ENCODE data around the gene WHRN. TPM values are rescaled to one million over a fixed set of nuclear protein-coding genes. Genes with fewer than 3 reads are reported as not detected.

The WHRN gene
- total RNA-seq, 2 donors from 2014 or later: 2.6 to 8.2 TPM

- Histone ChIP-seq H3K4me3 (no peak overlapping the region), H3K9me3 (no peaks in the 10 kb centered on the region), H3K4me1 (no peaks in the 10 kb centered on the region), H3K27ac (no peak overlapping the region), H3K36me3 (no peaks in the 10 kb centered on the region), H3K27me3 (no peaks in the 10 kb centered on the region)
- TF ChIP-seq CTCF (IDR thresholded peaks at IDR 0.05): peak in 1 of 2 donors; percentile 60
- DNase-seq (ENCODE audit: low spot score): no peak
Observed at GRCh38 chr9:114434878-114435311, 70.4 kb downstream of the WHRN start.

GRCh38 chr9:114433720-114434255 lies 71.5 kb downstream of the WHRN start:
- no peak for TF ChIP-seq CTCF (IDR thresholded peaks at IDR 0.05)
- Histone ChIP-seq H3K9me3 (no peaks in the 10 kb centered on the region), H3K27me3 (no peaks in the 10 kb centered on the region), H3K36me3 (no peaks in the 10 kb centered on the region), H3K4me3 (no peak overlapping the region), H3K4me1 (no peaks in the 10 kb centered on the region), H3K27ac (no peak overlapping the region)
- DNase-seq (ENCODE audit: low spot score): no peak

GRCh38 chr9:114433086-114433485 lies 72.2 kb downstream of the WHRN start:
- no peak overlapping the region for H3K27ac ChIP-seq
- H3K4me1 ChIP-seq: no peaks in the 10 kb centered on the region
- no peak for DNase-seq (ENCODE audit: low spot score)
- no peaks in the 10 kb centered on the region for H3K27me3 ChIP-seq
- no peaks in the 10 kb centered on the region for H3K9me3 ChIP-seq
- no peak overlapping the region for H3K4me3 ChIP-seq
- H3K36me3 ChIP-seq: no peaks in the 10 kb centered on the region
- TF ChIP-seq CTCF (IDR thresholded peaks at IDR 0.05): no peak

- H3K27me3 ChIP-seq: no peaks in the 10 kb centered on the region
- H3K36me3 ChIP-seq: no peaks in the 10 kb centered on the region
- H3K4me3 ChIP-seq: no peak overlapping the region
- TF ChIP-seq CTCF (IDR thresholded peaks at IDR 0.05): no peak
- no peak overlapping the region for H3K27ac ChIP-seq
- H3K4me1 ChIP-seq: no peaks in the 10 kb centered on the region
- no peaks in the 10 kb centered on the region for H3K9me3 ChIP-seq
- DNase-seq (ENCODE audit: low spot score): no peak
Observed at GRCh38 chr9:114432323-114433067, 72.8 kb downstream of the WHRN start.

GRCh38 chr9:114431770-114432169 lies 73.5 kb downstream of the WHRN start:
- H3K36me3 ChIP-seq: no peaks in the 10 kb centered on the region
- no peaks in the 10 kb centered on the region for H3K9me3 ChIP-seq
- TF ChIP-seq CTCF (IDR thresholded peaks at IDR 0.05): no peak
- H3K27me3 ChIP-seq: no peaks in the 10 kb centered on the region
- no peak overlapping the region for H3K4me3 ChIP-seq
- DNase-seq (ENCODE audit: low spot score): no peak
- H3K27ac ChIP-seq: no peak overlapping the region
- H3K4me1 ChIP-seq: no peaks in the 10 kb centered on the region

All from right atrium auricular region (tissue), 2 donors.